Stimulated activated CD4-positive, alpha-beta T cell treated with anti-CD3 and anti-CD28 coated beads, Interleukin-12 subunit alpha, Interleukin-12 subunit beta, amount 100 ng/mL, for 4 hours (primary cell): ENCODE measurements around the gene OPA3.
A peak's percentile ranks its signal among the peaks of the same experiment; 100 is the strongest.
"Not testable (repeated sequence)": the region's sequence is repeated elsewhere in the genome, so short reads cannot be mapped to it uniquely, and the experiment has no call there.

ENCODE experiments used
- DNase-seq: peaks from one replicate; pipeline ENCODE4 v3.0.0-alpha.2; 2020

The OPA3 gene

GRCh38 chr19:45517641-45518468 is 66.7 kb downstream of the OPA3 start:
- DNase-seq = no peak

- DNase-seq = no peak
These were observed 67.4 kb downstream of the OPA3 start for GRCh38 chr19:45517238-45517637.

- no peak for DNase-seq
These were observed 68.7 kb downstream of the OPA3 start for GRCh38 chr19:45515807-45516401.

- DNase-seq = no peak
These were observed 69.4 kb downstream of the OPA3 start for GRCh38 chr19:45515081-45515624.

- DNase-seq = no peak
These were observed 70.1 kb downstream of the OPA3 start for GRCh38 chr19:45514376-45515051.

GRCh38 chr19:45512881-45513483 is 71.6 kb downstream of the OPA3 start:
- DNase-seq = no peak

GRCh38 chr19:45511074-45511473 is 73.5 kb downstream of the OPA3 start:
- DNase-seq = no peak

GRCh38 chr19:45510352-45510751 is 74.2 kb downstream of the OPA3 start:
- not testable (repeated sequence) for DNase-seq

GRCh38 chr19:45509692-45510015 is 74.9 kb downstream of the OPA3 start:
- DNase-seq = no peak

- DNase-seq = no peak
These were observed 75.5 kb downstream of the OPA3 start for GRCh38 chr19:45508861-45509691.

GRCh38 chr19:45508417-45508860 is 76.2 kb downstream of the OPA3 start:
- DNase-seq = no peak

- DNase-seq = no peak
These were observed 76.7 kb downstream of the OPA3 start for GRCh38 chr19:45507872-45508416.

GRCh38 chr19:45506989-45507871 is 77.4 kb downstream of the OPA3 start, which contains the start of gene VASP:
VASP (plus strand) TSS chr19:45507479; CDS start chr19:45507772, 293 bp downstream.
- DNase-seq = peak; percentile 82

GRCh38 chr19:45506246-45506988 is 78.2 kb downstream of the OPA3 start:
- peak; percentile 100 for DNase-seq

- DNase-seq = no peak
These were observed 78.7 kb downstream of the OPA3 start for GRCh38 chr19:45505996-45506245.

- no peak for DNase-seq
These were observed 79.2 kb downstream of the OPA3 start for GRCh38 chr19:45505151-45505995.

- DNase-seq = no peak
These were observed 80.7 kb downstream of the OPA3 start for GRCh38 chr19:45503909-45504308.

- no peak for DNase-seq
These were observed 82.5 kb downstream of the OPA3 start for GRCh38 chr19:45502111-45502510.

GRCh38 chr19:45501730-45502014 is 82.9 kb downstream of the OPA3 start:
- DNase-seq = no peak
